Measurements from ENCODE around the gene GNG2.

DNA sequence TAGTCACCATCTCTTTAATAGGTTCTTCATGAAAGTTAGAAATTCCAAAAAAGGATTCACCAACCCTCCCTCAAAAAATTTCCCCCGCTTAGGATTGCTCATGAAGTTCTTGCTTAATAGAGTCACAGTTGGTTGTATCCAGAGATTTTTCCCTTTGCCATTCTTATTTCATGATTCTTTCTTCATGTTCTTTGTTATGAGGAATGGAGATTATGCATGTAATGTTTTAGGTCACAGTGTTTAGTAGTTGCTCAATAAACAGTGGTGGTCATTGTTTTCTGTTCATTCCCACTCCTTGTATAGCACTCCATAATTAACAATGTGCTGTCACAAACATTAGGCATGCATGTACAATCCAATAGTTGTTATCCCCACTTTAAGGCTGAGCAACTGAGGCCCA is 77.7 kb downstream of the GNG2 start:
- TF ChIP-seq EZH2 (IDR thresholded peaks at IDR 0.05; ENCODE audit: low read length, missing control alignments): no peak
- TF ChIP-seq, protein P1, sequence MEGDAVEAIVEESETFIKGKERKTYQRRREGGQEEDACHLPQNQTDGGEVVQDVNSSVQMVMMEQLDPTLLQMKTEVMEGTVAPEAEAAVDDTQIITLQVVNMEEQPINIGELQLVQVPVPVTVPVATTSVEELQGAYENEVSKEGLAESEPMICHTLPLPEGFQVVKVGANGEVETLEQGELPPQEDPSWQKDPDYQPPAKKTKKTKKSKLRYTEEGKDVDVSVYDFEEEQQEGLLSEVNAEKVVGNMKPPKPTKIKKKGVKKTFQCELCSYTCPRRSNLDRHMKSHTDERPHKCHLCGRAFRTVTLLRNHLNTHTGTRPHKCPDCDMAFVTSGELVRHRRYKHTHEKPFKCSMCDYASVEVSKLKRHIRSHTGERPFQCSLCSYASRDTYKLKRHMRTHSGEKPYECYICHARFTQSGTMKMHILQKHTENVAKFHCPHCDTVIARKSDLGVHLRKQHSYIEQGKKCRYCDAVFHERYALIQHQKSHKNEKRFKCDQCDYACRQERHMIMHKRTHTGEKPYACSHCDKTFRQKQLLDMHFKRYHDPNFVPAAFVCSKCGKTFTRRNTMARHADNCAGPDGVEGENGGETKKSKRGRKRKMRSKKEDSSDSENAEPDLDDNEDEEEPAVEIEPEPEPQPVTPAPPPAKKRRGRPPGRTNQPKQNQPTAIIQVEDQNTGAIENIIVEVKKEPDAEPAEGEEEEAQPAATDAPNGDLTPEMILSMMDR (conservative IDR thresholded peaks at IDR 0.05 in 1 of 2, IDR thresholded peaks at IDR 0.05 in 1 of 2; ENCODE audit: low read depth in 1 of 2, low read length in 2 of 2): no peak
